ENCODE data around the gene USP44.

The USP44 gene

DNA sequence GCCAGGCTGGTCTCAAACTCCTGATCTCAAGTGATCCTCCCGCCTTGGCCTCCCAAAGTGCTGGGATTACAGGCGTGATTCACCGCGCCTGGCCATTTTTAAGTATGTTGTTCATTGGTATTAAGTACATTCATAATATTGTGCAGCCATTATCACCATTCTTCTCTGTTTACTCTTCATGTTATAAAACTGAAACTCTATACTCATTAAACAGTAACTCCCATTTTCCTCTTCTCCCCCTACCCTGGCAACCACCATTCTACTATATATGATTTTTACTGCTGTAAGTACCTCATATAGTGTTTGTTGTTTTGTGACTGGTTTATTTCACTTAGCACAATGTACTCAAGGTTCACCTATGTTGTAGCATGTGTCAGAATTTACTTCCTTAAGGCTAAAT is 54.2 kb downstream of the USP44 start:
- peaks cover 93% of the 10 kb centered on the region for H3K36me3 ChIP-seq (ENCODE audit: control insufficient read depth, low read length)
- peaks cover 94% of the 10 kb centered on the region for H3K79me2 ChIP-seq (ENCODE audit: control insufficient read depth, low read length)

DNA sequence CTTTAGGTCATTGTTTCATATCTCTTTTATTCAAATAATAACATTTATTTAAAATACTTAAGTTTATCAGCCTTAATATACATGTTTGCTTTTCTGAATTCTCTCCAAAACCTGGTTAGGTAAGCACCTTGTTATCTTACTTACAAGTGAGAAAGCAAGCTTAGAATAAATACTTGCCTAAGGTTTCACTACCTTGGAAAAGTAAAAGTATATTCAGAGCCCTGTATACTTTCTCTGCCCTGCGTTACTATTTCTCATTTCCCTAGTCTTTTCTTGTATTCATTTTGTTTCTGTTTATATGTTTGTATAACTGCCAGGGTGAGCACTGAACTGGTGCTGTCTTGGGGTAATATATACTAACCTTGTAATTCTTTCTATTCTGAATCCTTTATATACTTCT is 55.8 kb downstream of the USP44 start:
- peaks cover 94% of the 10 kb centered on the region for H3K36me3 ChIP-seq (ENCODE audit: control insufficient read depth, low read length)
- no peaks in the 10 kb centered on the region for H4K20me1 ChIP-seq (ENCODE audit: control insufficient read depth, insufficient read depth, low read depth, low read length)
- H3K9me2 ChIP-seq (replicated peaks; ENCODE audit: control insufficient read depth, low read length) = no peaks in the 10 kb centered on the region
- peaks cover 21% of the 10 kb centered on the region for H3F3A ChIP-seq (ENCODE audit: control insufficient read depth, insufficient read depth)
- no peak overlapping the region for H3K4me3 ChIP-seq (ENCODE audit: low read length)
- peaks cover 94% of the 10 kb centered on the region for H3K79me2 ChIP-seq (ENCODE audit: control insufficient read depth, low read length)
- H3K9me3 ChIP-seq (ENCODE audit: control insufficient read depth, insufficient read depth, low read length) = no peaks in the 10 kb centered on the region
- no peak overlapping the region for H3K4me2 ChIP-seq (ENCODE audit: low read length)
- no peaks in the 10 kb centered on the region for H3K27me3 ChIP-seq (ENCODE audit: control insufficient read depth, low read length)
- H3K27ac ChIP-seq (ENCODE audit: low read depth, low read length) = no peak overlapping the region
- no peak for TF ChIP-seq EZH2phosphoT487 (IDR thresholded peaks at IDR 0.05; ENCODE audit: borderline replicate concordance, low read length)
- no peak for TF ChIP-seq CTCF (IDR thresholded peaks at IDR 0.05; ENCODE audit: low read depth, low read length, poor library complexity, severe bottlenecking)
- H3K4me1 ChIP-seq (ENCODE audit: control insufficient read depth, low read length) = peaks cover 10% of the 10 kb centered on the region

More for the DNA sequence above, 54.2 kb downstream of the USP44 start:
- Histone ChIP-seq H3K27ac (ENCODE audit: low read depth, low read length) (no peak overlapping the region), H3K9me2 (replicated peaks; ENCODE audit: control insufficient read depth, low read length) (no peaks in the 10 kb centered on the region), H3F3A (ENCODE audit: control insufficient read depth, insufficient read depth) (peaks cover 21% of the 10 kb centered on the region), H4K20me1 (ENCODE audit: control insufficient read depth, insufficient read depth, low read depth, low read length) (no peaks in the 10 kb centered on the region), H3K4me3 (ENCODE audit: low read length) (no peak overlapping the region), H3K27me3 (ENCODE audit: control insufficient read depth, low read length) (no peaks in the 10 kb centered on the region), H3K9me3 (ENCODE audit: control insufficient read depth, insufficient read depth, low read length) (no peaks in the 10 kb centered on the region), H3K4me2 (ENCODE audit: low read length) (no peak overlapping the region), H3K4me1 (ENCODE audit: control insufficient read depth, low read length) (peaks cover 6% of the 10 kb centered on the region)
- TF ChIP-seq EZH2phosphoT487 (IDR thresholded peaks at IDR 0.05; ENCODE audit: borderline replicate concordance, low read length) (no peak), CTCF (IDR thresholded peaks at IDR 0.05; ENCODE audit: low read depth, low read length, poor library complexity, severe bottlenecking) (no peak)

- peaks cover 23% of the 10 kb centered on the region for H3F3A ChIP-seq (ENCODE audit: control insufficient read depth, insufficient read depth)
- H3K9me3 ChIP-seq (ENCODE audit: control insufficient read depth, insufficient read depth, low read length) = no peaks in the 10 kb centered on the region
- no peak overlapping the region for H3K4me2 ChIP-seq (ENCODE audit: low read length)
- no peaks in the 10 kb centered on the region for H3K9me2 ChIP-seq (replicated peaks; ENCODE audit: control insufficient read depth, low read length)
- H3K36me3 ChIP-seq (ENCODE audit: control insufficient read depth, low read length) = peaks cover 94% of the 10 kb centered on the region
- peaks cover 94% of the 10 kb centered on the region for H3K79me2 ChIP-seq (ENCODE audit: control insufficient read depth, low read length)
- peaks cover 10% of the 10 kb centered on the region for H3K4me1 ChIP-seq (ENCODE audit: control insufficient read depth, low read length)
- H3K27ac ChIP-seq (ENCODE audit: low read depth, low read length) = no peak overlapping the region
- no peak overlapping the region for H3K4me3 ChIP-seq (ENCODE audit: low read length)
- H4K20me1 ChIP-seq (ENCODE audit: control insufficient read depth, insufficient read depth, low read depth, low read length) = no peaks in the 10 kb centered on the region
- no peak for TF ChIP-seq EZH2phosphoT487 (IDR thresholded peaks at IDR 0.05; ENCODE audit: borderline replicate concordance, low read length)
- TF ChIP-seq CTCF (IDR thresholded peaks at IDR 0.05; ENCODE audit: low read depth, low read length, poor library complexity, severe bottlenecking) = no peak
- no peaks in the 10 kb centered on the region for H3K27me3 ChIP-seq (ENCODE audit: control insufficient read depth, low read length)
These were observed 56.4 kb downstream of the USP44 start for GRCh38 chr12:95494888-95495287.
